Measurements from ENCODE around the gene AUTS2. TPM values are rescaled to one million over a fixed set of nuclear protein-coding genes. Genes with fewer than 3 reads are reported as not detected.
"Not testable (repeated sequence)": the region's sequence is repeated elsewhere in the genome, so short reads cannot be mapped to it uniquely, and the experiment has no call there.

Gene AUTS2
- polyA plus RNA-seq, 1 donor = 110 TPM

DNA sequence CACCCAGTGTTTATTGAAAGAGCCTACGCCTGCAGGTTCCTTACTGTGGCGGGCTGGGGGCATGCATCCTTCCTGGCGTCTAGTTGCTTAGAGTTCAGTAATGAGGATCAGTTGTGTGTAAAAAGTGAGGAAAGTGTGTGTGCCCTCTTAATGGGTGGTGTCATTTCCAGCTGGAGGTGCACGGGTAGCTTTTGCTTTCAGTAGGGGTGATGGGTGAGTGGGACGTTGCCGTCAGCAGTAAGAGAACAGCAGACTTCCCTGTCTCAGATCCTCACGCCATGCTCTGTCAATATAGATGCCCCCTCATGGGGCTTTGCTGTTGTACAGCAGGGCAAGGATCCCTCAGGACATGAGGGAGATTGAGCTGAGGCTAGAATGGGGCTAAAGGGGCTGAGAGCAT lies 1181.0 kb downstream of the AUTS2 start:
- DNase-seq = no peak

DNA sequence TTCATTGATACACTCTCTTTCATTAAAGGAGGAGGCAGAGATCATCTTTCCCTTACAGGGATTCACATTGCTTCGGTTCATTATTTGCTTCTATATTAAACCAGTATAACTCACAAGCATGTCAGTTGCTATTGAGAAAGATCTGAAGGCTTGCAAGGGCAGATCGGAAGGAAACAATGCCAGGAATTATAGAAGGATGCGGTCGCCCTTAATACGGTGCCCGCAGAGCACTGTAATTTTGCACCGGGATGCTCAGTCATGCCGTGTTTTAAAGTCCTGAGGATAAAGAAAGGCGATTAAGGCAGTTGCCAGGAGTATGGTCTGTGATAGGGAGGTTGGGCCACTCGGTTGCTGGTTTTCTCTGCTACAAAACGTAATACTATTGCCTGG lies 1183.6 kb downstream of the AUTS2 start:
- DNase-seq = no peak

DNA sequence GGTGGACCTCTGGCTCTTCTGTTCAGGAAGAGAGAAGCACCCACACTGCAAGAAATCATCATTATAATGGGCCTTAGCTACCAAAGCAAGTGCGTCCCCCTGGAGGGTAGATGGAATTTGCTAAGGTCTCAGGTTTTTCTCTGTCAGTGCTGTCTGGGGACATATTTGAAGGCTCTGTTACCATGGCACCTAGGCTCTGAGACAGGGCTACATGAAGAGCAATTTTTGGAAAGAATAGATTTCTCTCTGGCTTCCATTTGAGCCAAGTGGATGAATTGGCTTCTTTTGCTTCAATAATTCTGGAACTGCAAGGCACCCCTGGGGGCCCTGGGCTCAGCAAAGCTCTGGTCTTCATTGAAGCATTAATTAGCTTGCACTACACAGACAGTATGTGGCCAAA lies 1184.5 kb downstream of the AUTS2 start:
- no peak for DNase-seq

DNA sequence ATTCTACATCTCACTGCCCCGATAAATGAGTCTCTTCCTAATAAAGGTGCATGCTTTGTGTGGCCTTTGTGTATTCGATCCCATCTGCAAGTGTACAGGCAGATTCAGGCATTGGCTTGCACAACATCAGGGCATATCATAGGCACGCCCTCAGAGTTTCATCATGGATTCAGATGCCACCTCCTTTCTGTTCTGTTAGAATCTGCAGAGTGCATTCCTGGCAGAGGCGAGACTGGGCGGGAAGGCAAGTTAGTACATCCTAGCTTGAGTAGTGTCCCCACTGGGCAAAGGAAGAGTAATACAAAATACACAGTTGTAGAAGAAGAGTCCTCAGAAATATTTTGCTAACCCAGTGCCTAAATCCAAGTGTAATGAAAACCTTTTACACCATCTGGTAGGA lies 1187.2 kb downstream of the AUTS2 start:
- no peak for DNase-seq

DNA sequence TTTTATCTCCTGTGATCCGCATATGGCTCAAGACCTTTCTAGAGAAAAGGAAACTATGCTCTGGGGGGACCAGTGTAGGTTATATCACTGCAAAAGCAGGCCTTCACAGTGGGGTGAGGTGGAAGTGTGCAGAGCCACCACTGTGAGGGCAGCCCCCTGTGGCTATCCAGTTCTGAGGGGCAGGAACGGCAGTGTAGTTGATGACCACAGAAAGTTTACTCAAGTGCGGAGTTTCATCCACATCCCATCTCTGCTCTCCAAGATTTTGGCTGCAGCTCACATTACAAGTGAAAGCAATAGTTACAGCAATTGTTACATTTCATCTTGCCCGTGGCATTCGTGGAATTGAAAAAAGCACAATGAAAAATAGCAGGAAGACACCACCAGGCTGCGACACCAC lies 1187.8 kb downstream of the AUTS2 start:
- DNase-seq = no peak

DNA sequence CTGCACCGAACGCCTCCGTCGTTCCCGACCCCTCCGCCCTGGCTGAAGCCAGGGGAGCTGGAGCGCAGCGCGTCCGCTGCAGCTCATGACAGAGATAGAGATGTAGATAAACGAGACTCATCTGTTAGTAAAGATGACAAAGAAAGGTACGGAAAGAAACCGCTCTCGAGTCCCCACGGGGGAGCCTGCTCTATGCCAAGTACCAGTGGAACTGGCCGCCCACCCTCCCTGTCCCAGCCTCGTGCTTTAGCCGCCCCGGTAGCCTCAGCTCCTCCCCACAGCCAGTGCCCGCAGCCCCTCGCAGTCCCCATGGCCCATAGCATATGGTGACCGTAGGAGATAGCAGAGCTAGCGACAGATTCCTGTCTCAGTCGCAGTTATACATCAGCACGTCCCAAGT lies 1189.0 kb downstream of the AUTS2 start:
- DNase-seq = no peak

DNA sequence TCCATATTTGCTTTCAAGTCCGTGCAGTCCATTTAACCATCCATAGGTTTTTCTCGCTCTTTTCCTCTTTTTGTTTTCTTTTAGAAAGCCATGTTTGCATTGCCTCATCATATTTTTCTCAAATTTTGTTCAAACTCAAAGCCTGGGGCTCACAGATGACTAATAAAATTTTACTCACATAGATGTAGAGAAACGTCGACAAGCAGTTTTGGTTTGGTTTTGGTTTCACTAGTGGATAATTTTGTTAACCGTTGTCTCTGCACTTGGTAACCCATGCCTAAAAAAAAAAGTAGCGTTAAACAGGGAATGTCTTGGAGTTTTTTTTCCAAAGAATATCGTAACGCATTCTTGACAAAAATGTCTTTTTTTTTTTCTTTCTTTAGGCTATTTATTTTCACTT lies 1189.5 kb downstream of the AUTS2 start:
- no peak for DNase-seq

DNA sequence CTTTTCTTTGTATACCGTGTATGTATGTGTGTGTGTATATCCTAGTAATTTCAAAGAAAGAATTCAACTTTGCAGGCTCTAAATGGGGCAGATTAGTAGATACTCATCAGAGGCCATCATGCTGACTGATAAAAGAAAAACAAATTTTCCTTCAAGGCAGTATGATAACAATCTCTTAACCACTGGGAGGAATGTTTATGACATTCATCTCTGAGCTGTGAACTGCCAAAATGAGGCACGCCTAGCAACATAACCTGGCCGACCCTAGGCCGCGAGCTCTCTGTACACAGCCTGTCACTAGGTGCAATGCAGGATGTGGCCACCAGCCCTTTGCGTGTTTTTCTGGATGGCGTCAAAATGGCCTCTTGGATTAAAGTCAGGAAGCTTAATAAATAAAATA lies 1190.0 kb downstream of the AUTS2 start:
- DNase-seq = no peak

DNA sequence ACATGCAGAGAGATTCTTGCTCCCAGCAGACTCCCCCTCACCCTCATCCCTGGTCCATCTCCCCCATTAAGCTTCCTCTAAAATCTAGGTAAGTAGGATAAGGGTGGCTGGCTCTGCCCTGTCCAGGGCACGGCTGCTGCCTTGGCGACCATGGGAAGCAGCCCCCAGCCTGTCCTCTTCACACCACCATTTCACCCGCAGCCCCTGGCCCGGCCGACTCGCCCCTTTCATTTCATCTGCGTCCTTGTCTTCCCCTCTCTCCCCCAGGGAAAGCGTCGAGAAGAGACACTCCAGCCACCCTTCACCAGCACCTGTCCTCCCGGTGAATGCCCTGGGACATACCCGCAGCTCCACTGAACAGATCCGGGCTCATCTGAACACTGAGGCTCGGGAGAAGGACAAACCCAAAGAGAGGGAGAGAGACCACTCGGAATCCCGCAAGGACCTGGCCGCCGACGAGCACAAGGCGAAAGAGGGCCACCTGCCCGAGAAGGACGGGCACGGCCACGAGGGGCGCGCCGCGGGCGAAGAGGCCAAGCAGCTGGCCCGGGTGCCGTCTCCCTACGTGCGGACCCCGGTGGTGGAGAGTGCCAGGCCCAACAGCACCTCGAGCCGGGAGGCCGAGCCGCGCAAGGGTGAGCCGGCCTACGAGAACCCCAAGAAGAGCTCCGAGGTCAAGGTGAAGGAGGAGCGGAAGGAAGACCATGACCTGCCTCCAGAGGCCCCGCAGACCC lies 1191.4 kb downstream of the AUTS2 start:
- DNase-seq = no peak

DNA sequence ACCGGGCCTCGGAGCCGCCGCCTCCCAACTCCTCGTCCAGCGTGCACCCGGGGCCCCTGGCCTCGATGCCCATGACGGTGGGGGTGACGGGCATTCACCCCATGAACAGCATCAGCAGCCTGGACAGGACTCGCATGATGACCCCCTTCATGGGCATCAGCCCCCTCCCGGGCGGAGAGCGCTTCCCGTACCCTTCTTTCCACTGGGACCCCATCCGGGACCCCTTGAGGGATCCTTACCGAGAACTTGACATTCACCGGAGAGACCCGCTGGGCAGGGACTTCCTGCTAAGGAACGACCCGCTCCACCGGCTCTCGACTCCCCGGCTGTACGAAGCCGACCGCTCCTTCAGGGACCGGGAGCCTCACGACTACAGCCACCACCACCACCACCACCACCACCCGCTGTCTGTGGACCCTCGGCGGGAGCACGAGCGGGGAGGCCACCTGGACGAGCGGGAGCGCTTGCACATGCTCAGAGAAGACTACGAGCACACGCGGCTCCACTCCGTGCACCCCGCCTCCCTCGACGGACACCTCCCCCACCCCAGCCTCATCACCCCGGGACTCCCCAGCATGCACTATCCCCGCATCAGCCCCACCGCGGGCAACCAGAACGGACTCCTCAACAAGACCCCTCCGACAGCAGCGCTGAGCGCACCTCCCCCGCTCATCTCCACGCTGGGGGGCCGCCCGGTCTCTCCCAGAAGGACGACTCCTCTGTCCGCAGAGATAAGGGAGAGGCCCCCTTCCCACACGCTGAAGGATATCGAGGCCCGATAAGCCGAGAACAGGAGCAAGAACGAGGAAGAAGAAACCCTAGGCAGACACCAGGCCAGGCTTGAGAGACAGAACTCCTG lies 1192.2 kb downstream of the AUTS2 start:
- no peak for DNase-seq

DNA sequence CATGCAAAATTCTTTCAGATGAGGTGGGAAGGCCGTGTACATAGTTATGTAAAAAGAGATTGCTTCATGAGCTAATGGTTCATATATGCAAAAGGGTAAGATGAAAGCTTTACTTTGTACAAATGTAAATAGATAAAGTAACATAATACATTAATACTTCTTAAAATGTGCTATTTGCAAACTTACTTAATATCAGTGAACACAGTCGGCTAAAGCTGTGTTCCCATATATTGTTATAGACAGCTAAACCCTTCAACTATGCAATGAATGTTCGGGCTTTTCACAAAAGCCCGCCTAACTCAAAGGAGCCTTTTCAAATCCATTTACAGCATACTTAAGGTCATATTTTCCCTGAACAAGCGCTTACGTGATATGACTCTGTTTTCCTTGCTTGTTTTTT lies 1193.1 kb downstream of the AUTS2 start:
- no peak for DNase-seq

DNA sequence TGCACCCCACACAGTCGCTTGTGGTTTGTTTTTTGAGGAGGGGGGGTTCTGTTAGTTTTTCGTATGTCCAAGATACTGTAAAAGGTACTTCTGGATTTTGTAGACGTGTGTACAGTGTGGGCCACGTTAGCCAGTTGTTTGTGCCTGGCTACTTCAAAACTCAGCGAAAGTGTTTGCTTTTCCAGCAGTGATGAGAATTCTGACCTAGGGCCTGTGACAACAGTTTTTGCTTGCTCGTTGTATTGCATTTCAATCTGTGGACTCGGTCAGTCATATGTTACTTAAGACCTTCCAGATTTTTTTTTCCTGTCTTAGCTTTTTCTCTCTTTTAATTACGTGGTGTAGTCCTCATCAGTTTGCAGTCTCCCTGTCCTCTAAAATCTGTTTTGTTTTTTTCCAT lies 1194.8 kb downstream of the AUTS2 start:
- DNase-seq = no peak

DNA sequence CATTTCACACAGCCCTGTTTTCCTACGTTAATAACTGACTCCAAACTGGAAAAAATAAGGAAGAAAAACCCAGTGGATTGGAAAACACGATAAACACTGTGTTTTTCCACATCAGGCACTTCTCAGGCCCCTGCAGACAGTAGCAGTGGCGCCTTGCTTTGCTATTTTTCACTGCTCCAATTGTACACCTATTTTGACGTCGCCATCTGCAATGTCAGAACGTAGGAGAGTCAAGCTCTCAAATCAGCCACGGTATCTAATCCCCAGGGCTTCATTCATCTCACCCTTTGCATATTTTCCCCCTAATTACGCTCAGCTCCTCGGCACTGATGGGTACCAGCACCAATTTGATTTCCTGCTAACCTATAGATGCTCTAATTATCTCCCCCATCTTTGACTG lies 1195.5 kb downstream of the AUTS2 start:
- DNase-seq = no peak

DNA sequence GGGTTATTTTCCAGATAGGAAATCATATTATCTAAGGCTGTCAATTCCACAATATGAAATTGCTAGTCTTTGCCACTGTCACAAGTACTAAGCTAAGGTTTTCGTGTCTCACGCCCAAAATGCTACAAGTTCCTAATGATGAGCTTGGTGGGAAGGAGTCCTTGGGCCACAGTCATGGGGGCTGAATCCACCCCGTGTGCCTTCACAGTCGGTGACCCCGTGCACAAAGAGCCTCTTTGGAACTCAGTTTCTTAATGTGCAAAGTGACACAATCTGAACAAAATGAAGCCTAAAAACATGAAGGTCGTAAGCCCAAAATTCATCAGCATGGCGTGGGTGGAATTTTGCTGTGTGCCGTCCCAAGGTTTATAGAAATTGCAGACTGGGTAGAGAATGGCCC lies 1196.7 kb downstream of the AUTS2 start:
- DNase-seq = no peak

DNA sequence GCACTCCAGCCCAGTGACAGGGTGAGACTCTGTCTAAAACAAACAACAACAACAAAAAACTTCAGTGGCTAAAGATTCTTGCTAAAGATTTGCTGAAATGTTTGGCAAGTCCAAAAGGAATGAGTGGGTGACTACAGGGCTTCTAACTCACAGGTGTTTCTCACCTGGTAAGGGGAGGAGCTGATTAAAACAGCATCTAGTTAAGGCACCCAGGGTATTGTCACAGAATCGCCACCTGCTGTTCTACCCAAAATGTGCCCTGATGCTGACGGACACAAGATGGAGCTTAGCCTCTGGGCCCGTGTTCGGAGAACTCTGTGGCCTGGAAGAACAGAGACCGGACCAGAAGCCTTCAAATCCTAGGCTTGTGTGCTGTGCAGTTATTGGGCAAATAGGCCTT lies 1197.7 kb downstream of the AUTS2 start:
- DNase-seq = no peak

DNA sequence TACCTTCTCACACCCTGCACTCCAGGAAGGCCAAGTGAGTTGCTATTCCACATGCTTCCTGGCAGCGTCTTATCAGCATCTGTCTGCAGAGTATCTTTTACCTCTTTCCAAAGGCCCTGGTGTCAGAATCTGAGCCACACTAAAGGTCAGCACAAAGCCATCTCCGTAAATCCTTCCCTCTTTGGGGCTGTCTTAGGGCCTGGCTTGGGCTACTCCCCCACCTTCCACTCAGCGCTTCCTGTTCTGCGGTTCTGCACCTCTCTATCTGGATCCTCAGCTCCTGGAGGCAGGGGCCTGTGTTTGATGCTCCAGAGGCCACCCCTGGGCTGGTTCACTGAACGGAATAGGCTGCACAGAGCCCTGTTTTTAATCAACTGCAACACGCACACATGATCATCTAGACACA lies 1198.8 kb downstream of the AUTS2 start:
- no peak for DNase-seq

DNA sequence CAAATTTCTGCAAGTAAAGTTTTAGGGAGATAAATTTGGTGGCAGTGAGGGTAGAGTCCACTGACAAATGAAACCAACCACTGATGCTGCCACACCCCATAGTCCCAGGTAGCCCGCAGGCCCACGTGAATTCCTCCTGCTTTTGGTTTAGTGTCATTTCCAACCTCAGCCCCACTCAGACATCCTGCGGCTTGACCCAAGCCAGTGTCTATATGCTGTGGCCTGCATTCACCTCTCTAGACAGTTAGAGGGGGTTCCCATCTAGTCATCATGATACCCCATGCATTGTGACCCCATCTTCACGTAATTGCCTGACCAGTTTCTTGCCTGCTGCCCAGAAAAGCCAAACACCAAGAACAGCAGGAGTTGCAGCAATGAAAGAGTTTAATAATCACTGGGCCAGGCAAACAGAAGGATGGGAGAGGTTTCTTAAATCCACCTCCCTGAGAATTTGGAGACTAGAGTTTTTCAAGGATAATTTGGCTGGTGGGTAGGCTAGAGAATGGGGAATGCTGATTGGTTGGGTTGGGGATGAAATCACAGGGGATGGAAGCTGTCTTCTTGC lies 1201.6 kb downstream of the AUTS2 start:
- DNase-seq = no peak

DNA sequence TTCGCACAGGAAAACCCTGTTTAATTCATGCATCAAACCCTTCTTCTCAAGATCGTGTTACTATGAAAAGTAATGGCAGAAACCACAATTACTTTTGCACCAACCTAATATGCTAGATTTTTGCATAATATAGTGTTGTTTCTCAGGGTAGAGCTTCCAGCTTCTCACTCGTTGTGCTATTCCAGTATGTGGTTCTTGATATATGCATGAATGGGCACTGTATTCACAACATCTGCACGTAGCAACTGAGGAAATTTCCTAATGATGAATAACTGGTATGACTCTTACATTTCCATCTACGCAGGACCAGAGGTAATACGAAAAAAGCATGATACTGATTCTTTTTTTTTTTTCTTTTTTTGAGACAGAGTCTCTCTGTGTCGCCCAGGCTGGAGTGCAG lies 1207.1 kb downstream of the AUTS2 start:
- no peak for DNase-seq

DNA sequence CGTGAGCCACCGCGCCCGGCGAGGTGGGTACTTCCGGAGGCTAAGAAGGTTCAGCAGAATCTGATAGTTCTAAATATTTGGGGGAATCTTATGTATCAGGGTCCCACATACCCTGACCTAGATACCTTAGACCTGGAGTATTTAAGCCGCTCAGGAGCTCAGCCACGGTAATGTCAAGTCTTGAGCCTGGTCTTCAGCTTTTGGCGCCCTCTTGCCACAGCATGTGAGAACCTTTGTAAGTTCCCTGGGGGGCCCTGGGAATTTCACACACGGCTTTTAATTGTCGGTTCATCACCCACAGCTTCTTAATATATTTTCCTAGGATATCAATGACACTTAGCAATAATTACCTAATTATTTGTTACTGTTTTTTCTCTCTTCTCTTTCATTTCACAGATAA lies 1209.4 kb downstream of the AUTS2 start:
- DNase-seq = no peak

DNA sequence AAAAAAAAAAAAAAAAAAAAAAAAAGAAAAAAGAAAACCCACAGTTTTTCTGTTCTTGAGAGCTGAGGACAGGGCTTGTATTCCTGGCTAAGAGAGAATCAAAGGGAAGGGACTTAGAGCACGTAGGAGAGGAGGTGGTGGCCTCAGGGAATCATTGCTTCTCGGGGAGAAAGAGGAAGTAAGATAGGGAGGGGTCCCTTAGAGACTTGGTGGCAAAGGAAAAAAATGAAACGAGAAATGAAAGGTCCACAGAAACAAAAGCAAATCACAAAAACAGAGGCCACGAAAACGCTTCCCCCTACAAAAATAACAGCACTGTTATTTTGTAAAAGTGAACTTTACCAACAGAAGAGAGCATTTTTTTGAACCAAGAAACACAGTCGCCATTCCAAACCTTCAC lies 1210.6 kb downstream of the AUTS2 start:
- DNase-seq = no peak

DNA sequence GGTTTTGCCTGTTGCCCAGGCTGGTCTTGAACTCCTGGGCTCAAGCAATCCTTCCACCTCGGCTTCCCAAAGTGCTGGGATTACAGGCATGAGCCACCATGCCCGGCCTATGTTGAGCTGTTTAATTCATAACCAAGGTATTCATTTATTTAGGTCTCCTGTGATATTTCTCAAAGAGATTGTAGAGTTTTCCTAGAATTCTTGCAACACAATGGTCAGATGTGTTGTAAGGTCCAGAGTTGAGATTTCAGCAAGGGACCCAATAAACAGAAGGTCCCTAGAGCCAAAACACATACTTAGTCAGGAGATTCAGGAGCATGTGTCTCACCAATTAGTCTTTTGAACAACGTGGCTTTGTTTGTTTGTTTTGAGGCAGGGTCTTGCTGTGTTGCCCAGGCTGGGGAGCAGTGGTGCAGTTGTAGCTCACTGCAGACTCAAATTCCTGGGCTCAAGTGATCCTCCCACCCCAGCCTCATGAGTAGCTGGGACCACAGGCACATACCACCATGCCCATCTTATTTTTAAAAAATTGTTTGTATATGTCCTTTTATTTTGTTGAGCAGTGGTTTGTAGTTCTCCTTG lies 1212.4 kb downstream of the AUTS2 start:
- DNase-seq = no peak

DNA sequence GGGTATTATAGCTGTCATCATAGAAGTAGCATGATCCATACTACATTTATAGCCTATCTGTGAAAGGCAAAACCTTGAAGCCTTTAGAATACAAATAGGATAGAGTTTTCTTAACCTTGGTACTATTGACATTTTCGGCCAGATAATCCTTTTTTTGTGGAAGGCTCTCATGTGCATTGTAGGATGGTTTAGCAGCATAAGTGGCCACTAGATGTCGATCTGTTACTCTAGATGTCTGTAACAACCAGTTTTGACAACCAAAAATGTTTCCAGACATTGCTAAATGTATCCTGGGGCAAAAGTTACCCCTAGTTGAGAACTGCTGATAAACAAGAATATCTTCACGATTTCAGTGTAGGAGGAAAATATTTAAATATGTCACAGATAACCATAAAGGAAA lies 1214.2 kb downstream of the AUTS2 start:
- DNase-seq = no peak

DNA sequence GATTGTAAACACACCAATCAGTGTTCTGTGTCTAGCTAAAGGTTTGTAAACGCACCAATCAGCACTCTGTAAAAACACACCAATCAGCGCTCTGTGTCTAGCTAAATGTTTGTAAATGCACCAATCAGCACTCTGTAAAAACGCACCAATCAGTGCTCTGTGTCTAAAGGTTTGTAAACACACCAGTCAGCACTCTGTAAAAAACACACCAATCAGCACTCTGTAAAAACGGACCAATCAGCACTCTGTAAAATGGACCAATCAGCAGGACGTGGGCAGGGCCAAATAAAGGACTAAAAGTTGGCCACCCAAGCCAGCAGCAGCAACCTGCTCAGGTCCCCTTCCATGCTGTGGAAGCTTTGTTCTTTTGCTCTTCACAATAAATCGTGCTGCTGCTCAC lies 1224.2 kb downstream of the AUTS2 start:
- not testable (repeated sequence) for DNase-seq

All from left kidney (tissue), 2 donors.